GM10266 (cell line): Measurements from ENCODE around the gene MIDN.

ENCODE experiments used
- DNase-seq: peaks from one replicate; pipeline ENCODE4 v3.0.0; 2012; ENCODE audit errors: extremely low spot score
- TF ChIP-seq, protein P1 (sequence below): IDR thresholded peaks from 2 replicates; pipeline ENCODE4 v1.5.1; 2012; ENCODE audit warnings: mild to moderate bottlenecking, low read depth; ENCODE audit not compliant: control insufficient read depth, insufficient read depth; ENCODE audit errors: missing control alignments

MIDN gene

GRCh38 chr19:1255186-1256161 lies 7.1 kb downstream of the MIDN start:
- no peak for DNase-seq
- TF ChIP-seq, protein P1, sequence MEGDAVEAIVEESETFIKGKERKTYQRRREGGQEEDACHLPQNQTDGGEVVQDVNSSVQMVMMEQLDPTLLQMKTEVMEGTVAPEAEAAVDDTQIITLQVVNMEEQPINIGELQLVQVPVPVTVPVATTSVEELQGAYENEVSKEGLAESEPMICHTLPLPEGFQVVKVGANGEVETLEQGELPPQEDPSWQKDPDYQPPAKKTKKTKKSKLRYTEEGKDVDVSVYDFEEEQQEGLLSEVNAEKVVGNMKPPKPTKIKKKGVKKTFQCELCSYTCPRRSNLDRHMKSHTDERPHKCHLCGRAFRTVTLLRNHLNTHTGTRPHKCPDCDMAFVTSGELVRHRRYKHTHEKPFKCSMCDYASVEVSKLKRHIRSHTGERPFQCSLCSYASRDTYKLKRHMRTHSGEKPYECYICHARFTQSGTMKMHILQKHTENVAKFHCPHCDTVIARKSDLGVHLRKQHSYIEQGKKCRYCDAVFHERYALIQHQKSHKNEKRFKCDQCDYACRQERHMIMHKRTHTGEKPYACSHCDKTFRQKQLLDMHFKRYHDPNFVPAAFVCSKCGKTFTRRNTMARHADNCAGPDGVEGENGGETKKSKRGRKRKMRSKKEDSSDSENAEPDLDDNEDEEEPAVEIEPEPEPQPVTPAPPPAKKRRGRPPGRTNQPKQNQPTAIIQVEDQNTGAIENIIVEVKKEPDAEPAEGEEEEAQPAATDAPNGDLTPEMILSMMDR: no peak

DNA sequence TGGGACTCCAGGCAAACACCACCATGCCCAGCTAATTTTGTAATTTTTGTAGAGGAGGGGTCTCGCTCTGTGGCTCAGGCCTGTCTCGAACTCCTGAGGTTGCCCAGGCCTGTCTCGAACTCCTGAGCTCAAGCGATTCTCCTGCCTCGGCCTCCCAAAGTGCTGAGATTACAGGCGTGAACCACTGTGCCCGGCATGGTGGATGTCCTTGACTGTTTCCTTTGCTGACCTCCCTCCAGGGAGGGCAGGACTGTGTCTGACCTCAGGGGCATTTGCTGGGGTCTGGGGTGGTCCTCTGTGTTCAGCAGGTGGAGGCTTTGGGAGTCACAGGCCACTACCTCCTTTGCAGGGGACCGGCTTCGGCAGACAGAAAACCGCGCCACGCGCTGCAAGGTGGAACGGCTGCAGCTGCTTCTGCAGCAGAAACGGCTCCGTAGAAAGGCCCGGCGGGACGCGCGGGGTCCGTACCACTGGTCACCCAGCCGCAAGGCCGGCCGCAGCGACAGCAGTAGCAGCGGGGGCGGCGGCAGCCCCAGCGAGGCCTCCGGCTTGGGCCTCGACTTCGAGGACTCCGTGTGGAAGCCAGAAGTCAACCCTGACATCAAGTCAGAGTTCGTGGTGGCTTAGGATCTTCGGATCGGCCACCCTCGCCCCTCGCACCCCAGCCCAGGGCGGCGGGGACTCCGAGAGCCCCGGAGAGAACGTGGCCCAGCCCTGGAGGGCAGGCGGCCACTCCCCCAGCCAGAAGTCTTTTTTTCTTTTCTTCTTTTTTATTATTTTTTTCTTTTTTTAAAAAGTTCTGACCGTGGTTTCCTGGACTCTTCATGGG lies 8.5 kb downstream of the MIDN start:
- DNase-seq: no peak
- TF ChIP-seq, protein P1: no peak

GRCh38 chr19:1257475-1258162 lies 9.2 kb downstream of the MIDN start:
- no peak for DNase-seq
- TF ChIP-seq, protein P1: no peak

GRCh38 chr19:1258163-1258492 lies 9.7 kb downstream of the MIDN start:
- TF ChIP-seq, protein P1: no peak
- no peak for DNase-seq

GRCh38 chr19:1258707-1259205 lies 10.4 kb downstream of the MIDN start:
- DNase-seq: no peak
- TF ChIP-seq, protein P1: no peak

DNA sequence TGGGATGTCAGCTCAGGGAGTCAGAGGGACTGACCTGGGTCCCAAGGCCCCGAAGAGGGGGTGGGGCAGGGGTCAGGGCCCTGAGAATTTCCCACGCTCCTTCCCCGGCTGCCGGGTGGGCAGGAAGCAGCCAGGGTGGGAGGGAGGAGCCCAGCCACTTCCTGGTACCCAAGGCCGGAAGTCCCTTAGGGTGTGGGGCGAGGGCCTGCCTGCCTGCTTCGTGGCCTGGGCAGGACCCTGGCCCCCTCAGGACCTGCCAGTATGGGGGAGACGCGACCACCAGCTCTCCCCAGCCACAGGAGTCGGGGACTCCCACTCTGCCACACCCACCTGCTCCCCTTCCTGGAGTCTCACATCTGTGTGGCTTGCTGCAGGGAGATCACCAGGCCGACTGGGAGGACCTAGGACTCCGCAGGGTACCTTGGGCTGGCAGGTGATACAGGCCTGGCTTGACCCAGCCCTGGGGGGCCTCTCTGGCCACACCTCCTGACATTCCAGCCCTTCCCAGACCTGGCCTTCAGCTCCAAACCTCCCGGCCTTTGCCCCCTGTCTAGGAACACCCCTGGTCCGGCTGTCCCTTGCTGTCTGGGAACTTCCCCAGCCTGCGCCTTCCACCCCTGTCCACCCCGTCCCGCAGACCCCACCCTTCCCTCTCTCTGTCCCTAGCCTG lies 11.0 kb downstream of the MIDN start:
- peak; percentile 82 for DNase-seq
- TF ChIP-seq, protein P1: no peak
